C4-2B (cell line): Measurements from ENCODE around the gene SLC17A8.

ENCODE experiments used
- CTCF ChIP-seq: fragments of 450-650 bp; conservative IDR thresholded peaks from 2 replicates; pipeline ENCODE4 v1.5.1; 2017; ENCODE audit warnings: mild to moderate bottlenecking
- ZFX ChIP-seq: fragments of 450-650 bp; IDR thresholded peaks from 2 replicates; pipeline ENCODE4 v1.6.1; 2017

DNA sequence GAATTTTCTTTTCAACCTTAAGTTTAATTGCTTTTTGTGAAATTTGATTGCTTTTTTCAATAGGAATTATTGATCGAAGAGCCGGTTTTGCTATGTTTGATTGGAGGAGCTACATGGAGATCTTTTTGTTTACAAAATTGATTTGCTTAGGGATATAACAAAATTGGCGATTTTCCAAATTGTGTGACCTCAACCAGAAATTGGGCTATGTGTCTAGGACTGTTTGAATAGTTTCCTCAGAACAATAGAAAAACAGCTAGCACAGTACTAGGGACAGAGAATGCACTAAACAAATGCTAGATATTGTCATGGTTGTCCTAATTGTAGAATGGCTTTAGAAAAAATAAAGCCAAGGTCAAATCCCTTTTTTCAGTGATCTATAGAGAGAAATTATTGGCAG, 2.4 kb downstream of the SLC17A8 start:
- no peak for TF ChIP-seq CTCF
- no peak for TF ChIP-seq ZFX
